Mucosa of rectum (tissue), 2 donors: ENCODE results near the gene DOK6.

Source experiments
- H3K27ac ChIP-seq, 2 donors: one replicate each; pipeline ENCODE4 v1.7.0; 2013; ENCODE audit warnings: inconsistent platforms in 2 of 2, low read depth in 2 of 2, low read length in 2 of 2
- H3K27me3 ChIP-seq, 2 donors: one replicate each; pipeline ENCODE4 v1.7.0; 2013; ENCODE audit warnings: low read length in 2 of 2; ENCODE audit not compliant: control insufficient read depth in 2 of 2, insufficient read depth in 2 of 2
- H3K36me3 ChIP-seq, 2 donors: one replicate each; pipeline ENCODE4 v1.7.0; 2013; ENCODE audit warnings: low read length in 2 of 2; ENCODE audit not compliant: control insufficient read depth in 2 of 2, insufficient read depth in 2 of 2
- H3K4me1 ChIP-seq, 2 donors: one replicate each; pipeline ENCODE4 v1.7.0; 2013; ENCODE audit warnings: low read length in 2 of 2, mild to moderate bottlenecking in 1 of 2; ENCODE audit not compliant: control insufficient read depth in 2 of 2, insufficient read depth in 2 of 2
- H3K4me3 ChIP-seq, 2 donors: one replicate each; pipeline ENCODE4 v1.7.0; 2013; ENCODE audit warnings: low read length in 2 of 2
- H3K9ac ChIP-seq, 2 donors: one replicate each; pipeline ENCODE4 v1.7.0; 2013; ENCODE audit warnings: low read length in 2 of 2, low read depth in 1 of 2, mild to moderate bottlenecking in 1 of 2
- H3K9me3 ChIP-seq, 2 donors: one replicate each; pipeline ENCODE4 v1.7.0; 2013; ENCODE audit warnings: low read length in 2 of 2; ENCODE audit not compliant: control insufficient read depth in 2 of 2
- donor health status: healthy.
- donor health status: Normal muscosa, but diverticular disease.

DOK6 gene

DNA sequence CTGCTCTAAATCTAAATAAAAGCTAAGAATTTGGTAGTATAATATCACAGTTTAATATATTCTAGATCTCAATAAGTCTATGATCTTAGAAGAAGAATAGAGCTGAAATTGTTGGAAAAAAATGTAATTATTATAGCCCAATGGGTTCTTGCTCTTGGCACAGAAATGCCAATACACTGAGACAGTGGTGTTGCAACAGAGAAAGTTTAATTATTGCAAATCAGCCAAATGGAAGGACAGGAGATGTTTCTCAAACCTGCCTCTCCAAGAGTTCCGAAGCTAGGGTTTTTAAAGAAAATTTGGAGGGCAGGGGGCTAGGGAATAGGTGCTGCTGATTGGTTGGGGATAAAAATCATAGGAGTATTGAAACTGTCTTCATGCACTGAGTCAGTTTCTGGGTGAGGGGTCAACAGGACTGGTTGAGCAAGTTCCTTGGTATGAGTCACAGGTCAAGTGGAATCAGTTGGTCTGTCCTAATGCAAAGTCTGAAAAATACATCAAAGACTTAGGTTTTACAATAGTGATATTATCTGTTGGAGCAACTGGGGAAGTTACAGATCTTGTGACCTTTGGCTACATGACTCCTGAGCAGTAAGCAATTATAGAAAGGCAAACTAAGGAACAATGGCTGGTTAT is 318.3 kb downstream of the DOK6 start:
- Histone ChIP-seq H3K4me3 (no peak overlapping the region), H3K27me3 (no peaks in the 10 kb centered on the region), H3K36me3 (no peaks in the 10 kb centered on the region), H3K9ac (no peak overlapping the region), H3K9me3 (peaks cover 0 to 3% of the 10 kb centered on the region in 2 donors), H3K27ac (no peak overlapping the region), H3K4me1 (no peaks in the 10 kb centered on the region)

DNA sequence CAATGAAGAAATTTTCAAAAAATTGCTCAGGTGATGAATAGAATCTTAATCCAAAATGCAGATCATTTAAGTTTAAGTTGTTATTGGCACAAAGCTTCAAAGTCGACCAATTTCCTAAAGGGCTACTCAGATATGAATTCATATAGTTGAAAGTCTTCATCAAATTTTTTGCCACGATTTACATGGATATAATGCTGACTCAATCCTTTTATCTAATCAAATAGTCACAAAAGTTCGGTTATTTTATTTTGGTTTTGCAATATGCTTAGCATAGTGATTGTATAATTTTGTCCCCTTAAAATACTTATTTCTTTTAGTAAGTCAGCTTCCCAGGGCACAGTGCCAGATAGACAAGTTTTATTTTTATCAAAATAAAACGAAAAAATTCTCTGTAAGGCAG is 319.7 kb downstream of the DOK6 start:
- Histone ChIP-seq H3K4me1 (no peaks in the 10 kb centered on the region), H3K36me3 (no peaks in the 10 kb centered on the region), H3K4me3 (no peak overlapping the region), H3K9ac (no peak overlapping the region), H3K9me3 (peaks cover 0 to 3% of the 10 kb centered on the region in 2 donors), H3K27ac (no peak overlapping the region), H3K27me3 (no peaks in the 10 kb centered on the region)

DNA sequence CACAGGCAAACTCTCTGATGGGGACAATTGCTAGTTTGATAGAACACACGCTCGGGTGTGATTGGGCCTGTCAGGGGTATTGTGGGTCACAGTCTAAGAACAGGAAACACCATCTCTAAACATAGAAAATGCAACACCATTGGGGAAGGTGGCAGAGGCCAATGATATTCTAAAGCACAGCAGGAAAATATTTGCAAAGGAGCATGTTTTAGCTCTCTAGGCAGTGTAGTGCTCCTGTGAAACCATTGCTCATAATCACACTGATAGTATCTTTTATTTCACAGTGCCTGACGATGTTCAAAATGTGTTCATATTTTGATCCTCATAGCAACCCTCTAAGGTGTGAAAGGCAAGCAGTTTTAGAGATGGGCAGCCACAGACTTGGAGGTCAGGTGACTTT is 322.7 kb downstream of the DOK6 start:
- H3K36me3 ChIP-seq: no peaks in the 10 kb centered on the region
- H3K9me3 ChIP-seq: no peaks in the 10 kb centered on the region

DNA sequence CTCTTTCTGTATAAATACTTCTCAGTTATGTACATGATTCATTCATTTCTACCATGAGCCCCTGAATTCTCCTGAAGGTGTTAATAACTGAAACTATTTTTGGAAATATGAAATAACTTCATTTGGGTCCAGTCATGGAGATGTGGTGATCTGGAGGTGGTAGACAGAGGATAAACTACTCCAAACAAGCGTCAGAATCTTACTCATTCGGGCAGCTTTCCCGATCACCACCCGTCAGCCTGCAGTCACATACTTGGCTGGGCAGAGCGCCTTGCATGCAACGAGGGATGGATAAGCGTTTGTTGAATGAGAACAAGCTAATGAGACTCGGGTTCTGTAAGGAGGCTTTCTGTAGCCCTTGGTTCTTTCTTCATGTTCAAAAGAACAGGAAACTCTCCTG is 324.3 kb downstream of the DOK6 start:
- Histone ChIP-seq H3K27ac (no peak overlapping the region), H3K9ac (no peak overlapping the region), H3K36me3 (no peaks in the 10 kb centered on the region), H3K4me1 (no peaks in the 10 kb centered on the region), H3K4me3 (no peak overlapping the region), H3K27me3 (no peaks in the 10 kb centered on the region), H3K9me3 (no peaks in the 10 kb centered on the region)

More for the DNA sequence above, 322.7 kb downstream of the DOK6 start:
- H3K9ac ChIP-seq: no peak overlapping the region
- no peaks in the 10 kb centered on the region for H3K27me3 ChIP-seq
- no peak overlapping the region for H3K4me3 ChIP-seq
- H3K27ac ChIP-seq: no peak overlapping the region
- no peaks in the 10 kb centered on the region for H3K4me1 ChIP-seq

DNA sequence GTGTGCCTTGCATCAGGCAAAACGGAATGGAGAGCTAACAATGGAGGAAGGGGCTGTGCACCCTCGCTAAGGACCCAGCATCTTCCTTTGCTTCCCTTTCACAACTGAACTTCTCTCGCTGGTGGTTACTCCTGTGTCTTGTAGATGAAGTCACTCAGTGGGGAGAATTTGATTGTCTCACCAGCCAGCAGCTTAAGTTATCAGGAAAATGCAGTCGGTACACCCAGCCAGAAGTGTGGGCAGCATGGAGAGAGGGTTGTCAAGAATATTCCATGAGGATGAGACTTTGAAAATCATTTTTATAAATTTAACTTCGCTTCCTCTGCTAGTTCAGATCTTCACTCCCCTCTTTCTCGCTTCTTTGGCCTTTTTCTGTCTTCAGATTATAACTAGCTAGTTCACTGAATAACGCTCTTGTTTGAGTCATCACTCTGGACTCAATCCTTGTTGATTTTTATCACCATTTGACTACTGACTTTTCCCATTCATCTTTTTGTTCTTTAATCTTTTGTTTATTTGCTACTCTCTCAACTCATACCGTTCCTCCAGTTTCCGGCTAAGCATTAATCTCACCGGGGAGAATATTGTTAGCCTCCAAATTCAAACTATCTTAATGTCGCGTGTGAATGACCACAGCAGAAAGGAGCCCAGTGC is 325.3 kb downstream of the DOK6 start:
- H3K9me3 ChIP-seq: no peaks in the 10 kb centered on the region
- H3K27me3 ChIP-seq: no peaks in the 10 kb centered on the region
- no peaks in the 10 kb centered on the region for H3K36me3 ChIP-seq
- H3K4me1 ChIP-seq: no peaks in the 10 kb centered on the region
- no peak overlapping the region for H3K4me3 ChIP-seq
- H3K9ac ChIP-seq: no peak overlapping the region
- no peak overlapping the region for H3K27ac ChIP-seq

DNA sequence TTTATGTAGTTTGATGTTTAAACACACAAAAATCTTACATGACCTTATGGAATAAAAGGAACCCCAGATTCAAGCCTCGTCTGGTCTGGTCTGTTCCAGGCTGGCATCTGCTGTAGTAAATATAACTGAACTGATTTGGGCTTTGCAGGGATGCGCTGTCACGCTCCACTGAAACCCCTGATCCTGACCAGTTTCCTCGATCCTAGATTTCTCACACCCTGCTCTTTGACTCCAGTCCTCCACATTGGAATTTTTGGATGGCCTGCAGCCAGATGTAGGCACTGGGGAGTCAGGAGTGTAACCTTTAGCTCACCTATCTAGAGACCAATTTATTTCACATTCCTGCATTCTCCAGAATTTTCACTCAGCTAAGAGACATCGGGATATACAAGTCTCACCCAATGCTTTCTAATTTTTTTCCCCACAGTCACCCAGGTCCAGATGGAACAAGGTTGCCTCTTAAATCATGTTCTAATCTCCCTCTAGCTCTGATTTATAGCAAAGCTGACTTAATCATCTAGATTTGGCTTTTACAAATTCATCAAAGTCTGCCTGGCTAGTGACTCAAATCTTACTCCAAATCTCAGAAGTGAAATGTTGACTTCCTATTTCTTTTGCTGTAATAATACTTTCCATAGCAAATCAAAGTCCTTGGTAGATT is 327.4 kb downstream of the DOK6 start:
- Histone ChIP-seq H3K9ac (no peak overlapping the region), H3K27me3 (no peaks in the 10 kb centered on the region), H3K9me3 (no peaks in the 10 kb centered on the region), H3K36me3 (no peaks in the 10 kb centered on the region), H3K4me3 (no peak overlapping the region), H3K4me1 (no peaks in the 10 kb centered on the region), H3K27ac (no peak overlapping the region)

DNA sequence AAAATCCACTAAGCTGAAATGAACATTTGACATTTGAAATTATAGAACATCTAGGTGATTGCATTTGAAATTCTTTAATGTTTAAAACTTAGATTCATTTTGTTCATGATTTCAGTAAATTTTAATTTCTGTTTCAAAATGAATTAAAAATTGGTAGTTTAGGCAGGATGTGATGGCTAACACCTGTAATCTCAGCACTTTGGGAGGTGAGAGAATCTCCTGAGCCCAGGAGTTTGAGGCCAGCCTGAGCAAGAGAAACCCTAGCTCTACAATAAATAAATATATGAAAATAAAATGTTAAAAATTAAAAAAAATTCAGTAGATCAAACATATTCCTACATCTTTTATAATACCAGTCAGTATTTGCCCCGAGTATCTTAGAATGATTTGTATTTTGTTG is 330.0 kb downstream of the DOK6 start:
- no peak overlapping the region for H3K27ac ChIP-seq
- H3K9me3 ChIP-seq: no peaks in the 10 kb centered on the region
- H3K4me1 ChIP-seq: no peaks in the 10 kb centered on the region
- H3K27me3 ChIP-seq: no peaks in the 10 kb centered on the region
- no peak overlapping the region for H3K9ac ChIP-seq
- H3K4me3 ChIP-seq: no peak overlapping the region
- H3K36me3 ChIP-seq: no peaks in the 10 kb centered on the region

DNA sequence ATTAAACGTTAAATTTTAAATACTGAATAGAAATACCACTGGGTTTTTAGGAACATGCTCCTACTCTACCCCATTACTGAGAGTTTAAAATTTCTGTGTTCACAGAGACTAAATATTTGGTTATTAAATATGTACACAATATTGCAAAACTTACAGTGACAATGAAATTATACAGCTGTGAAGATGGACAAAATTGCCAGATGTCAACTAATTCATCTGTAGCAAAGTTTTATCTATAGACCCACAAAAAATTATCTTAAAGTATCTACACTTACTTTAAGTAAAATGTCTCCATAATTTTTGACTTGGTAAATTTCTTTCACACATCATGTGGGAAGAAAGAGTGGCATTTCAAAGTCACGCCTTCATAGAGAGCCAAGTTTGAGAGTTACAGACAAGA is 333.8 kb downstream of the DOK6 start:
- Histone ChIP-seq H3K9ac (no peak overlapping the region), H3K4me3 (no peak overlapping the region), H3K27me3 (no peaks in the 10 kb centered on the region), H3K36me3 (no peaks in the 10 kb centered on the region), H3K4me1 (no peaks in the 10 kb centered on the region), H3K27ac (no peak overlapping the region), H3K9me3 (no peaks in the 10 kb centered on the region)

DNA sequence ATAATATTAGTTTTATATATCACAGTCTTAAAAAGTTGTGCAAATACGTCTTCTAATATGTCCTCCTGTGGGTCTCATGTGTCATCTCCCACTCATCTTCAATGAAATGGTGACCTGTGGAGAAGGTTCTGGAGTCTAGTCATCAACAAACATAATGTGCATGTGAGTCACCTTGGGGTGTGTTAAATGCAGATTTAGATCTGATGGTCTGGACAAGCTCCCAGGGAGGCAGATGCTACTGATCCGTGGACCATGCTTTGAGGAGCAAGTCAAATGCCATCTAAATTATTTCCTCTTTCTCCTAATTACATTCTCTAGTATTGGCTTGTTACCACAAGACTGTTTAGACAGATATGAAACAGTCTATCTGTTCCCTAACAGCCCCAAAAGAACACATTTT is 336.0 kb downstream of the DOK6 start:
- Histone ChIP-seq H3K4me1 (no peaks in the 10 kb centered on the region), H3K27me3 (no peaks in the 10 kb centered on the region), H3K9ac (no peak overlapping the region), H3K9me3 (no peaks in the 10 kb centered on the region), H3K4me3 (no peak overlapping the region), H3K27ac (no peak overlapping the region), H3K36me3 (no peaks in the 10 kb centered on the region)

DNA sequence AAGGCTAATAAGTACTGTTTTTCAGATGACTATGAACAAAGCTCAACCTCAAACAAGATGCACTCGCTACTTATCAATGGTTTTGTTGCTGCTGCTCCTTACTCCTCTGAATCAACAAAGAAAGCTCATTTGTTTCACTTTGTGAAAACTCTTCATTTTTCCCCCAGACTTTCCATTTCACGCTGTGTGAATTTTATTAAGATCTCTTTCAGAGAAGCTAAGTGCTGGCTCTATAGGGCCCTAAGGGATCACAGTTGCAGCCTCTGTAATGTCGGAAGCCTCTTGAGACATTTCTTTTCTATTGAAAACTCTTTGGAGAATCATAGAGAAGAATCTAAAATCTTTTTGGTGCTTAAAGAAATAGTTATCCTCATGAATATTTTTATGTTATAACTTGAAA is 337.2 kb downstream of the DOK6 start:
- Histone ChIP-seq H3K4me1 (no peaks in the 10 kb centered on the region), H3K4me3 (no peak overlapping the region), H3K9ac (no peak overlapping the region), H3K36me3 (no peaks in the 10 kb centered on the region), H3K27ac (no peak overlapping the region), H3K27me3 (no peaks in the 10 kb centered on the region), H3K9me3 (no peaks in the 10 kb centered on the region)
